Ovary (tissue), 3 donors: Measurements from ENCODE around the gene UNC5B.

ENCODE experiments used
- CTCF ChIP-seq, 3 donors: fragments of 450-650 bp in 2 of 3; fragments of 200-600 bp in 1 of 3; IDR thresholded peaks; one replicate each; pipeline versions ENCODE4 v1.5.1 to v1.8.0; 2016 to 2022; ENCODE audit warnings: antibody characterized with exemption in 3 of 3, mild to moderate bottlenecking in 1 of 3
- POLR2A ChIP-seq: fragments of 450-650 bp; IDR thresholded peaks from one replicate; pipeline ENCODE4 v1.6.1; 2017; ENCODE audit warnings: antibody characterized with exemption, mild to moderate bottlenecking, moderate library complexity
- donor health status: DM: no; HTN: no; CAD: no.

- no peak for TF ChIP-seq CTCF (IDR thresholded peaks at IDR 0.05)
- no peak for TF ChIP-seq POLR2A
Observed at GRCh38 chr10:71285986-71286385, 73.6 kb downstream of the UNC5B start.
